H1 (cell line): ENCODE data around the gene MTMR1. TPM values are rescaled to one million over a fixed set of nuclear protein-coding genes. Genes with fewer than 3 reads are reported as not detected.

Source experiments
- CHD7 ChIP-seq: fragments of 300-600 bp; sonication (generic); IDR thresholded peaks from 2 replicates; pipeline ENCODE4 v1.7.1; 2012; ENCODE audit warnings: low read length, moderate library complexity, mild to moderate bottlenecking, inconsistent platforms; ENCODE audit not compliant: insufficient replicate concordance
- CREB1 ChIP-seq: IDR thresholded peaks from 2 replicates; pipeline ENCODE4 v1.6.1; 2012; ENCODE audit warnings: inconsistent platforms
- JUND ChIP-seq: IDR thresholded peaks from 2 replicates; pipeline ENCODE4 v1.6.1; 2011; ENCODE audit warnings: mild to moderate bottlenecking, improper control_type of control experiment, low read length
- RAD21 ChIP-seq, 2 experiments: IDR thresholded peaks in 1 of 2; conservative IDR thresholded peaks in 1 of 2; 2 replicates each; pipeline ENCODE4 v1.6.1; 2011; ENCODE audit warnings: low read depth in 2 of 2, low read length in 2 of 2, improper control_type of control experiment in 1 of 2, inconsistent platforms in 1 of 2, mild to moderate bottlenecking in 1 of 2, moderate library complexity in 1 of 2
- polyA plus RNA-seq, 7 experiments: library from polyadenylated mRNA; depleted of rRNA in 3 of 7; stranded (reverse) in 5 of 7; unstranded in 2 of 7; fragments of >200 nt in 5 of 7; fragments of 200-250 nt in 2 of 7; gene quantifications; 1 replicate in 5 of 7; 2 replicates in 1 of 7; 4 replicates in 1 of 7; pipeline versions ENCODE4 v1.2.1 to v1.2.3, GENCODE V29; 2011 to 2013; ENCODE audit warnings: missing spikeins in 2 of 7, mixed read lengths in 2 of 7
- total RNA-seq: library from RNA; stranded (reverse); fragmentation: NEBNext Ultra II Directional; extraction: Animal tissue kit (Norgen Biotek cat#: 25700); gene quantifications from 2 replicates; pipeline ENCODE4 v1.2.1, GENCODE V29; 2021

The MTMR1 gene
- total and polyA plus RNA-seq, 2 of the 8 experiments (the other 6 are each of a cell fraction or from before 2014, with no cell fraction given), result 15.1 to 23.8 TPM

GRCh38 chrX:150768132-150768485 is 74.9 kb downstream of the MTMR1 start (continued):
- TF ChIP-seq CHD7 (no peak), CREB1 (no peak), JUND (no peak), RAD21 (IDR thresholded peaks at IDR 0.05 in 1 of 2, conservative IDR thresholded peaks at IDR 0.05 in 1 of 2; ENCODE audit: low read depth in 2 of 2, low read length in 2 of 2) (no peak)
